Endodermal cell (in vitro differentiated cells): ENCODE data around the gene ADAMTS12. TPM values are rescaled to one million over a fixed set of nuclear protein-coding genes. Genes with fewer than 3 reads are reported as not detected.
"Not testable (repeated sequence)": the region's sequence is repeated elsewhere in the genome, so short reads cannot be mapped to it uniquely, and the experiment has no call there.

ENCODE experiments used
- DNase-seq: peaks from one replicate; pipeline ENCODE4 v3.0.0-alpha.2; 2017
- H3K27ac ChIP-seq: 2 replicates; pipeline ENCODE4 v1.5.1; 2013; ENCODE audit warnings: mild to moderate bottlenecking, low read depth, low read length, moderate library complexity
- H3K27me3 ChIP-seq: 2 replicates; pipeline ENCODE4 v1.6.1; 2013; ENCODE audit warnings: mild to moderate bottlenecking, low read length, moderate library complexity; ENCODE audit not compliant: insufficient read depth, control insufficient read depth, poor library complexity, severe bottlenecking
- H3K36me3 ChIP-seq: 2 replicates; pipeline ENCODE4 v1.7.0; 2013; ENCODE audit warnings: mild to moderate bottlenecking, low read length, moderate library complexity; ENCODE audit not compliant: control insufficient read depth, insufficient read depth
- H3K4me1 ChIP-seq: one replicate; pipeline ENCODE4 v1.7.0; 2013; ENCODE audit warnings: low read length; ENCODE audit not compliant: control insufficient read depth, insufficient read depth
- H3K4me3 ChIP-seq: 2 replicates; pipeline ENCODE4 v1.5.1; 2013; ENCODE audit warnings: mild to moderate bottlenecking, low read length, moderate library complexity
- H3K9ac ChIP-seq: 2 replicates; pipeline ENCODE4 v1.6.1; 2013; ENCODE audit warnings: mild to moderate bottlenecking, low read length, moderate library complexity; ENCODE audit not compliant: poor library complexity, severe bottlenecking; ENCODE audit errors: extremely low read depth
- H3K9me3 ChIP-seq: 2 replicates; pipeline ENCODE4 v1.6.1; 2013; ENCODE audit warnings: mild to moderate bottlenecking, low read length, moderate library complexity; ENCODE audit not compliant: control insufficient read depth
- H3K27ac Mint-ChIP-seq: 2 replicates; pipeline ENCODE4 v1.8.0; 2020; ENCODE audit warnings: mixed read lengths
- H3K27me3 Mint-ChIP-seq: 2 replicates; pipeline ENCODE4 v1.8.0; 2021; ENCODE audit warnings: mild to moderate bottlenecking, mixed read lengths; ENCODE audit not compliant: insufficient read depth
- H3K36me3 Mint-ChIP-seq: 2 replicates; pipeline ENCODE4 v1.8.0; 2020; ENCODE audit warnings: low read depth, mixed read lengths
- H3K4me1 Mint-ChIP-seq: 2 replicates; pipeline ENCODE4 v1.8.0; 2020; ENCODE audit warnings: mixed read lengths
- H3K4me3 Mint-ChIP-seq: 2 replicates; pipeline ENCODE4 v1.8.0; 2020; ENCODE audit warnings: mild to moderate bottlenecking, moderate library complexity, mixed read lengths
- H3K9me3 Mint-ChIP-seq: 2 replicates; pipeline ENCODE4 v1.8.0; 2020; ENCODE audit warnings: mild to moderate bottlenecking, mixed read lengths
- CTCF ChIP-seq: fragments of 200-600 bp; sonication (generic); conservative IDR thresholded peaks from 2 replicates; pipeline ENCODE4 v1.5.0; 2021; ENCODE audit warnings: antibody characterized with exemption, mild to moderate bottlenecking
- WGBS, 2 experiments: methylation state at CpG; one replicate each; pipeline versions ENCODE4 v1.1.5 to v1.1.7; 2013; ENCODE audit warnings: missing lambda C conversion rate in 2 of 2, mixed read lengths in 1 of 2; ENCODE audit not compliant: insufficient coverage in 1 of 2, insufficient read length in 1 of 2; 5-methylcytosine and 5-hydroxymethylcytosine counted together
- total RNA-seq, 2 donors: library from RNA; stranded (reverse); fragmentation: NEBNext Ultra II Directional in 1 of 2; extraction: Animal tissue kit (Norgen Biotek cat#: 25700) in 1 of 2; gene quantifications; 2 replicates in 1 of 2; 3 replicates in 1 of 2; pipeline ENCODE4 v1.2.1, GENCODE V29; 2021

Gene ADAMTS12
- total RNA-seq, 2 donors from 2014 or later = 80.2 to 123 TPM

- no peak overlapping the region for H3K9ac ChIP-seq
- Mint-ChIP-seq H3K27ac (no peak overlapping the region), H3K4me1 (peaks cover 24% of the 10 kb centered on the region), H3K9me3 (peaks cover 19% of the 10 kb centered on the region), H3K27me3 (peaks cover 44% of the 10 kb centered on the region), H3K4me3 (no peak overlapping the region), H3K36me3 (peaks cover 86% of the 10 kb centered on the region)
- 89 to 90% methylated on average over 3 to 4 of the region's 4 CpGs for WGBS, 2 experiments
- H3K27ac ChIP-seq = no peak overlapping the region
- H3K4me1 ChIP-seq = no peaks in the 10 kb centered on the region
- no peak for DNase-seq
- H3K4me3 ChIP-seq = no peak overlapping the region
- H3K36me3 ChIP-seq = peaks cover 32% of the 10 kb centered on the region
- H3K27me3 ChIP-seq = no peaks in the 10 kb centered on the region
- no peak for TF ChIP-seq CTCF
- peaks cover 24% of the 10 kb centered on the region for H3K9me3 ChIP-seq
Observed at GRCh38 chr5:33877449-33877848, 14.3 kb downstream of the ADAMTS12 start.

GRCh38 chr5:33867241-33867640, 24.5 kb downstream of the ADAMTS12 start:
- Histone ChIP-seq H3K36me3 (peaks cover 11% of the 10 kb centered on the region), H3K4me1 (no peaks in the 10 kb centered on the region), H3K9ac (no peak overlapping the region), H3K27me3 (no peaks in the 10 kb centered on the region), H3K9me3 (peaks cover 35% of the 10 kb centered on the region), H3K27ac (no peak overlapping the region), H3K4me3 (no peak overlapping the region)
- H3K4me1 Mint-ChIP-seq = no peaks in the 10 kb centered on the region
- 100% methylated on average over 1 of the region's 1 CpG; no CpG with 5 or more reads in 1 of the 2 experiments for WGBS, 2 experiments
- no peak for DNase-seq
- H3K27ac Mint-ChIP-seq = no peak overlapping the region
- H3K4me3 Mint-ChIP-seq = no peak overlapping the region
- H3K9me3 Mint-ChIP-seq = peaks cover 55% of the 10 kb centered on the region
- TF ChIP-seq CTCF = no peak
- H3K36me3 Mint-ChIP-seq = peaks cover 70% of the 10 kb centered on the region
- no peaks in the 10 kb centered on the region for H3K27me3 Mint-ChIP-seq

- H3K27me3 Mint-ChIP-seq, H3K27ac Mint-ChIP-seq, H3K36me3 ChIP-seq, H3K27ac ChIP-seq, H3K27me3 ChIP-seq, H3K9me3 Mint-ChIP-seq, H3K4me3 ChIP-seq, H3K9ac ChIP-seq, H3K9me3 ChIP-seq: not testable (repeated sequence)
- DNase-seq = peak; percentile 62
- Mint-ChIP-seq H3K4me1 (peaks cover 47% of the 10 kb centered on the region), H3K36me3 (peaks cover 16% of the 10 kb centered on the region), H3K4me3 (peak overlapping the region; percentile 6)
- peaks cover 12% of the 10 kb centered on the region for H3K4me1 ChIP-seq
- WGBS, 2 experiments = 72 to 73% methylated on average over 4 of the region's 4 CpGs
Observed at GRCh38 chr5:33859177-33859576, 32.6 kb downstream of the ADAMTS12 start.

- no peaks in the 10 kb centered on the region for H3K9me3 ChIP-seq
- no peak for TF ChIP-seq CTCF
- no peaks in the 10 kb centered on the region for H3K36me3 ChIP-seq
- H3K27me3 ChIP-seq = no peaks in the 10 kb centered on the region
- no peak overlapping the region for H3K27ac ChIP-seq
- no peak overlapping the region for H3K4me3 Mint-ChIP-seq
- H3K9ac ChIP-seq = no peak overlapping the region
- H3K4me3 ChIP-seq = no peak overlapping the region
- no peaks in the 10 kb centered on the region for H3K9me3 Mint-ChIP-seq
- no peak overlapping the region for H3K27ac Mint-ChIP-seq
- 98 to 100% methylated on average over 5 of the region's 5 CpGs for WGBS, 2 experiments
- no peaks in the 10 kb centered on the region for H3K27me3 Mint-ChIP-seq
- H3K36me3 Mint-ChIP-seq = peaks cover 12% of the 10 kb centered on the region
- DNase-seq = no peak
- peaks cover 67% of the 10 kb centered on the region for H3K4me1 Mint-ChIP-seq
- H3K4me1 ChIP-seq = peaks cover 27% of the 10 kb centered on the region
Observed at GRCh38 chr5:33857037-33857436, 34.8 kb downstream of the ADAMTS12 start.
